CD14-positive monocyte (primary cell): Measurements from ENCODE around the gene TRIM56. TPM values are rescaled to one million over a fixed set of nuclear protein-coding genes. Genes with fewer than 3 reads are reported as not detected.
"Not testable (repeated sequence)": the region's sequence is repeated elsewhere in the genome, so short reads cannot be mapped to it uniquely, and the experiment has no call there.

Source experiments
- DNase-seq, 3 donors: peaks; one replicate each; pipeline ENCODE4 v3.0.0-alpha.2; 2011 to 2022
- H2AFZ ChIP-seq: 2 replicates; pipeline ENCODE4 v1.6.0; 2012; ENCODE audit warnings: mild to moderate bottlenecking, low read depth, low read length, inconsistent platforms; ENCODE audit not compliant: insufficient read depth, poor library complexity, severe bottlenecking
- H3K27ac ChIP-seq, 2 donors: 1 replicate in 1 of 2; 2 replicates in 1 of 2; pipeline ENCODE4 v1.5.1; 2012 to 2013; ENCODE audit warnings: low read length in 2 of 2, control low read depth in 1 of 2, inconsistent platforms in 1 of 2, low read depth in 1 of 2, mild to moderate bottlenecking in 1 of 2
- H3K27me3 ChIP-seq, 2 donors: one replicate each; pipeline versions ENCODE4 v1.6.0 to v1.6.1; 2011 to 2013; ENCODE audit warnings: low read length in 2 of 2; ENCODE audit not compliant: control insufficient read depth in 2 of 2, insufficient read depth in 2 of 2
- H3K36me3 ChIP-seq, 2 donors: replicated peaks in 1 of 2; 1 replicate in 1 of 2; 2 replicates in 1 of 2; pipeline versions ENCODE4 v1.5.1 to v1.6.1; 2012 to 2013; ENCODE audit warnings: low read length in 2 of 2, control low read depth in 1 of 2, inconsistent platforms in 1 of 2, mild to moderate bottlenecking in 1 of 2; ENCODE audit not compliant: insufficient read depth in 2 of 2, control insufficient read depth in 1 of 2
- H3K4me1 ChIP-seq, 2 donors: 1 replicate in 1 of 2; 2 replicates in 1 of 2; pipeline versions ENCODE4 v1.5.1 to v1.6.1; 2012 to 2013; ENCODE audit warnings: low read length in 2 of 2, control low read depth in 1 of 2, inconsistent platforms in 1 of 2, mild to moderate bottlenecking in 1 of 2, moderate library complexity in 1 of 2; ENCODE audit not compliant: insufficient read depth in 2 of 2, control insufficient read depth in 1 of 2
- H3K4me2 ChIP-seq: replicated peaks from 2 replicates; pipeline ENCODE3; 2012; ENCODE audit warnings: low read length, moderate library complexity, mild to moderate bottlenecking; ENCODE audit not compliant: poor library complexity, severe bottlenecking; ENCODE audit errors: extremely low read depth
- H3K4me3 ChIP-seq, 3 experiments: fragments of 200-600 bp in 1 of 3; sonication (generic) in 1 of 3; replicated peaks in 1 of 3; 1 replicate in 2 of 3; 2 replicates in 1 of 3; pipeline ENCODE4 v1.5.1; 2011 to 2013; ENCODE audit warnings: low read length in 3 of 3, mild to moderate bottlenecking in 3 of 3, control low read depth in 2 of 3, low read depth in 2 of 3, inconsistent platforms in 1 of 3, moderate library complexity in 1 of 3
- H3K79me2 ChIP-seq: 2 replicates; pipeline ENCODE4 v1.6.0; 2012; ENCODE audit warnings: mild to moderate bottlenecking, control low read depth, inconsistent platforms, low read length, moderate library complexity; ENCODE audit not compliant: insufficient read depth
- H3K9ac ChIP-seq: 2 replicates; pipeline ENCODE4 v1.6.0; 2017; ENCODE audit warnings: low read length, mild to moderate bottlenecking; ENCODE audit not compliant: insufficient read depth, poor library complexity, severe bottlenecking
- H3K9me3 ChIP-seq, 2 donors: replicated peaks in 1 of 2; 1 replicate in 1 of 2; 2 replicates in 1 of 2; pipeline versions ENCODE4 v1.5.1 to v1.6.1; 2012 to 2013; ENCODE audit warnings: low read length in 2 of 2, control low read depth in 1 of 2; ENCODE audit not compliant: control insufficient read depth in 1 of 2, insufficient read depth in 1 of 2
- H4K20me1 ChIP-seq: 2 replicates; pipeline ENCODE4 v1.6.0; 2012; ENCODE audit warnings: mild to moderate bottlenecking, low read length, control low read depth, moderate library complexity; ENCODE audit not compliant: insufficient read depth
- H3K27ac Mint-ChIP-seq, 7 donors: one replicate each; pipeline ENCODE4 v1.8.0; 2020; ENCODE audit warnings: mild to moderate bottlenecking in 7 of 7, mixed read lengths in 7 of 7, moderate library complexity in 6 of 7, inconsistent platforms in 2 of 7
- H3K27me3 Mint-ChIP-seq, 3 donors: one replicate each; pipeline ENCODE4 v1.8.0; 2021 to 2022; ENCODE audit warnings: low read depth in 3 of 3, mild to moderate bottlenecking in 3 of 3, mixed read lengths in 3 of 3, moderate library complexity in 3 of 3, inconsistent platforms in 1 of 3
- H3K36me3 Mint-ChIP-seq, 2 donors: one replicate each; pipeline ENCODE4 v1.8.0; 2020; ENCODE audit warnings: mixed read lengths in 2 of 2, inconsistent platforms in 1 of 2, mild to moderate bottlenecking in 1 of 2
- H3K4me1 Mint-ChIP-seq: one replicate; pipeline ENCODE4 v1.8.0; 2020; ENCODE audit warnings: mild to moderate bottlenecking, mixed read lengths
- H3K4me3 Mint-ChIP-seq, 2 donors: one replicate each; pipeline ENCODE4 v1.8.0; 2020; ENCODE audit warnings: mild to moderate bottlenecking in 2 of 2, mixed read lengths in 2 of 2, moderate library complexity in 1 of 2
- H3K9me3 Mint-ChIP-seq, 7 donors: one replicate each; pipeline ENCODE4 v1.8.0; 2020 to 2022; ENCODE audit warnings: mixed read lengths in 7 of 7, mild to moderate bottlenecking in 6 of 7, moderate library complexity in 6 of 7, inconsistent platforms in 2 of 7
- WGBS: methylation state at CpG from one replicate; pipeline ENCODE4 v1.1.5; 2013; ENCODE audit warnings: missing lambda C conversion rate; ENCODE audit not compliant: insufficient coverage; 5-methylcytosine and 5-hydroxymethylcytosine counted together
- intact Hi-C, 2 donors: fragments of 100-400 bp; cut with micrococcal nuclease; formaldehyde crosslinking; loops; one replicate each; pipeline versions ENCODE4 v1.15.0 to v1.15.1; 2023
- polyA plus RNA-seq, 3 donors: library from polyadenylated mRNA; depleted of rRNA in 1 of 3; unstranded in 2 of 3; stranded (reverse) in 1 of 3; fragments of 300-500 nt in 2 of 3; fragments of >200 nt in 1 of 3; fragmentation: Illumina TruSeq in 2 of 3; gene quantifications; 1 replicate in 2 of 3; 2 replicates in 1 of 3; pipeline ENCODE4 v1.2.3, GENCODE V29; 2012 to 2021
- TF ChIP-seq, protein P1 (sequence below): fragments of 200-600 bp; IDR thresholded peaks from one replicate; pipeline ENCODE4 v1.8.0; 2022; ENCODE audit warnings: antibody characterized with exemption, mild to moderate bottlenecking

Gene TRIM56
- polyA plus RNA-seq, 3 donors, result 0.66 to 9.4 (median 1.2) TPM

DNA sequence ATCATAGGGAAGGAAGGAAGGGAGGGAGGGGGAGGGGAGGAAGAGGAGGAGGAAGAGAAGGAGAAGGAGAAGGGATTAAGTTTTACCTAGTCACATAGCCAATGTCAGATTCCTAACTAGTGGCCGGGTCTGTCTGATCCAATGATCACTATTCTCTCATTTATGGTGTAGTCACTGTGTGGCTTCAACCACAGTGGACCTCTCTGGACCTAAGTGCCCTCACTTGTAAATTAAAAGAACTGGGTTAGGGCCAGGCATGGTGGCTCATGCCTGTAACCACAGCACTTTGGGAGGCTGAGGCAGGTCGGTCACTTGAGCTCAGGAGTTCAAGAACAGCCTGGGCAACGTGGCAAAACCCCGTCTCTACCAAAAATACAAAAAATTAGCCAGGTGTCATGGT, 35.0 kb downstream of the TRIM56 start:
- peaks cover 15 to 59% (median 26%) of the 10 kb centered on the region in 3 donors for H3K27me3 Mint-ChIP-seq
- Histone ChIP-seq H3K27ac (no peak overlapping the region), H2AFZ (no peak overlapping the region), H3K9me3 (no peaks in the 10 kb centered on the region), H3K36me3 (no peaks in the 10 kb centered on the region), H3K9ac (no peak overlapping the region), H4K20me1 (no peaks in the 10 kb centered on the region), H3K27me3 (peaks cover 0 to under 1% of the 10 kb centered on the region in 2 donors), H3K4me2 (no peak overlapping the region), H3K79me2 (no peaks in the 10 kb centered on the region), H3K4me3 (no peak overlapping the region), H3K4me1 (peaks cover 21 to 27% of the 10 kb centered on the region in 2 donors)
- no peak overlapping the region for H3K4me3 Mint-ChIP-seq
- intact Hi-C loops, result no loop called here
- no peak for DNase-seq
- peaks cover 19% of the 10 kb centered on the region for H3K4me1 Mint-ChIP-seq
- no peak overlapping the region for H3K27ac Mint-ChIP-seq
- TF ChIP-seq, protein P1, sequence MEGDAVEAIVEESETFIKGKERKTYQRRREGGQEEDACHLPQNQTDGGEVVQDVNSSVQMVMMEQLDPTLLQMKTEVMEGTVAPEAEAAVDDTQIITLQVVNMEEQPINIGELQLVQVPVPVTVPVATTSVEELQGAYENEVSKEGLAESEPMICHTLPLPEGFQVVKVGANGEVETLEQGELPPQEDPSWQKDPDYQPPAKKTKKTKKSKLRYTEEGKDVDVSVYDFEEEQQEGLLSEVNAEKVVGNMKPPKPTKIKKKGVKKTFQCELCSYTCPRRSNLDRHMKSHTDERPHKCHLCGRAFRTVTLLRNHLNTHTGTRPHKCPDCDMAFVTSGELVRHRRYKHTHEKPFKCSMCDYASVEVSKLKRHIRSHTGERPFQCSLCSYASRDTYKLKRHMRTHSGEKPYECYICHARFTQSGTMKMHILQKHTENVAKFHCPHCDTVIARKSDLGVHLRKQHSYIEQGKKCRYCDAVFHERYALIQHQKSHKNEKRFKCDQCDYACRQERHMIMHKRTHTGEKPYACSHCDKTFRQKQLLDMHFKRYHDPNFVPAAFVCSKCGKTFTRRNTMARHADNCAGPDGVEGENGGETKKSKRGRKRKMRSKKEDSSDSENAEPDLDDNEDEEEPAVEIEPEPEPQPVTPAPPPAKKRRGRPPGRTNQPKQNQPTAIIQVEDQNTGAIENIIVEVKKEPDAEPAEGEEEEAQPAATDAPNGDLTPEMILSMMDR, result no peak
- H3K36me3 Mint-ChIP-seq, result no peaks in the 10 kb centered on the region
- peaks cover 0 to 2% (median 0%) of the 10 kb centered on the region in 7 donors for H3K9me3 Mint-ChIP-seq
- WGBS, result 100% methylated on average over 1 of the region's 4 CpGs

DNA sequence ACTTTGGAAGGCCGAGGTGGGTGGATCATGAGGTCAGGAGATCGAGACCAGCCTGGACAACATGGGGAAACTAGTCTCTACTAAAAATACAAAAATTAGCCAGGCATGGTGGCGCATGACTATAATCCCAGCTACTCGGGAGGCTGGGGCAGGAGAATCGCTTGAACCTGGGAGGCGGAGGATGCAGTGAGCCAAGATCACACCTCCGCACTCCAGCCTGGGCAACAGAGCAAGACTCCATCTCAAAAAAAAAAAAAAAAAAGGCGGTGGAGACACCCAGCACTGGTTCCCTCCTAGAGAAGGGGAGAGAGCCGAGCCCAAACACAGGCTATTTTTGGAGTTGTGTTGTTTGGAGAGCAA, 36.3 kb downstream of the TRIM56 start:
- Histone ChIP-seq H3K27me3 (peaks cover 0 to 14% of the 10 kb centered on the region in 2 donors), H3K27ac (peak overlapping the region in 1 of 2 donors; percentile 70), H3K4me2 (peak overlapping the region; percentile 69), H3K4me1 (peaks cover 29 to 35% of the 10 kb centered on the region in 2 donors), H3K9ac (peak overlapping the region; percentile 66), H3K4me3 (peak overlapping the region in 2 of 3 experiments; percentile 47 to 72), H2AFZ (peak overlapping the region; percentile 90)
- H3K36me3 Mint-ChIP-seq, H3K79me2 ChIP-seq, H4K20me1 ChIP-seq, H3K9me3 Mint-ChIP-seq, H3K9me3 ChIP-seq, DNase-seq, intact Hi-C loops, H3K36me3 ChIP-seq: not testable (repeated sequence)
- peaks cover 20 to 71% (median 38%) of the 10 kb centered on the region in 3 donors for H3K27me3 Mint-ChIP-seq
- peaks cover 29% of the 10 kb centered on the region for H3K4me1 Mint-ChIP-seq
- WGBS, result 100% methylated on average over 3 of the region's 9 CpGs
- H3K27ac Mint-ChIP-seq, result peak overlapping the region in 5 of 7 donors; percentile 81 to 92 (median 87)
- H3K4me3 Mint-ChIP-seq, result peak overlapping the region; percentile 81 to 97
